Ishikawa (cell line): ENCODE results near the gene PRKCH.

Experiments used
- CEBPB ChIP-seq: IDR thresholded peaks from 2 replicates; pipeline ENCODE4 v1.6.1; 2012
- CREB1 ChIP-seq: IDR thresholded peaks from 2 replicates; pipeline ENCODE4 v1.6.1; 2012; ENCODE audit warnings: low read depth
- EGR1 ChIP-seq: IDR thresholded peaks from 2 replicates; pipeline ENCODE4 v1.6.1; 2012
- EP300 ChIP-seq: IDR thresholded peaks from 2 replicates; pipeline ENCODE4 v1.6.1; 2012; ENCODE audit warnings: borderline replicate concordance
- FOXM1 ChIP-seq: IDR thresholded peaks from 2 replicates; pipeline ENCODE4 v1.6.1; 2012; ENCODE audit warnings: low read depth, borderline replicate concordance
- MAX ChIP-seq: IDR thresholded peaks from 2 replicates; pipeline ENCODE4 v1.6.1; 2012
- NFIC ChIP-seq: IDR thresholded peaks from 2 replicates; pipeline ENCODE4 v1.6.1; 2012
- RAD21 ChIP-seq: IDR thresholded peaks from 2 replicates; pipeline ENCODE4 v1.6.1; 2012; ENCODE audit warnings: low read depth
- REST ChIP-seq: IDR thresholded peaks from 2 replicates; pipeline ENCODE4 v1.6.1; 2012; ENCODE audit warnings: low read depth, mild to moderate bottlenecking
- TAF1 ChIP-seq: IDR thresholded peaks from 2 replicates; pipeline ENCODE4 v1.6.1; 2012; ENCODE audit warnings: low read depth, mild to moderate bottlenecking
- TCF12 ChIP-seq: IDR thresholded peaks from 2 replicates; pipeline ENCODE4 v1.6.1; 2012; ENCODE audit warnings: low read depth
- TEAD4 ChIP-seq: IDR thresholded peaks from 2 replicates; pipeline ENCODE4 v1.6.1; 2012
- USF1 ChIP-seq: IDR thresholded peaks from 2 replicates; pipeline ENCODE4 v1.6.1; 2012
- YY1 ChIP-seq: IDR thresholded peaks from 2 replicates; pipeline ENCODE4 v1.6.1; 2012; ENCODE audit warnings: low read depth
- ZBTB7A ChIP-seq: IDR thresholded peaks from 2 replicates; pipeline ENCODE4 v1.6.1; 2012; ENCODE audit warnings: low read depth

PRKCH gene

GRCh38 chr14:61532763-61533162 is 211.4 kb downstream of the PRKCH start:
- TF ChIP-seq TCF12, result no peak
- no peak for TF ChIP-seq TEAD4
- no peak for TF ChIP-seq MAX
- no peak for TF ChIP-seq CREB1
- TF ChIP-seq REST, result no peak
- TF ChIP-seq FOXM1, result no peak
- no peak for TF ChIP-seq EGR1
- TF ChIP-seq USF1, result no peak
- TF ChIP-seq CEBPB, result no peak
- no peak for TF ChIP-seq EP300
- no peak for TF ChIP-seq TAF1
- TF ChIP-seq YY1, result no peak
- no peak for TF ChIP-seq ZBTB7A
- no peak for TF ChIP-seq NFIC
- no peak for TF ChIP-seq RAD21

GRCh38 chr14:61533513-61534255 is 212.3 kb downstream of the PRKCH start:
- TF ChIP-seq TCF12 (no peak), TEAD4 (no peak), YY1 (no peak), NFIC (no peak), REST (no peak), RAD21 (no peak), USF1 (no peak), MAX (no peak), CREB1 (no peak), CEBPB (no peak), EP300 (no peak), ZBTB7A (no peak), FOXM1 (no peak), EGR1 (no peak), TAF1 (no peak)

- TF ChIP-seq EGR1, result no peak
- TF ChIP-seq YY1, result no peak
- no peak for TF ChIP-seq REST
- TF ChIP-seq USF1, result no peak
- no peak for TF ChIP-seq TEAD4
- TF ChIP-seq CEBPB, result no peak
- no peak for TF ChIP-seq MAX
- no peak for TF ChIP-seq CREB1
- TF ChIP-seq TCF12, result no peak
- no peak for TF ChIP-seq NFIC
- TF ChIP-seq TAF1, result no peak
- TF ChIP-seq EP300, result no peak
- no peak for TF ChIP-seq ZBTB7A
These were observed 213.7 kb downstream of the PRKCH start for GRCh38 chr14:61535032-61535431.
